GM19240 (cell line): ENCODE measurements around the gene CFAP97.

Source experiments
- DNase-seq: peaks from one replicate; pipeline ENCODE4 v3.0.0; 2011; ENCODE audit warnings: low spot score; ENCODE audit not compliant: insufficient read length

Gene CFAP97

DNA sequence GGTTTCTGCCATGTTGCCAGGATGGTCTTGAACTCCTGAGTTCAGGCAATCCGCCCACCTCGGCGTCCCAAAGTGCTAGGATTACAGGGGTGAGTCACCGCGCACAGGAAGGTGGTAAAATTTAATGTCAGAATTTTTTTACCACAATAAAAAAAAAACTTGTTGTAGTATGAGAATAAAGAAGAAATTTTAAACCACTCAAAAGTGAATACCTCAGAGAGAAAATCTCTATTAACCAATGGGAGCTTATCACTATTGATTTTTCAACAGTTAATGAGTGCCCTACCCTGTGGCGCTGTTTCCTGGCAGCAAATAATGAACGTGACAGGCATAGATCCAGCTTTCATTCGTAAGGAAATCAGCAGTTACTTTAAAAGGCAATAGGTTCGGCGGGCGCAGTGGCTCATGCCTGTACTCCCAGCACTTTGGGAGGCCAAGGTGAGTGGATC lies 93.4 kb downstream of the CFAP97 start:
- DNase-seq: no peak

DNA sequence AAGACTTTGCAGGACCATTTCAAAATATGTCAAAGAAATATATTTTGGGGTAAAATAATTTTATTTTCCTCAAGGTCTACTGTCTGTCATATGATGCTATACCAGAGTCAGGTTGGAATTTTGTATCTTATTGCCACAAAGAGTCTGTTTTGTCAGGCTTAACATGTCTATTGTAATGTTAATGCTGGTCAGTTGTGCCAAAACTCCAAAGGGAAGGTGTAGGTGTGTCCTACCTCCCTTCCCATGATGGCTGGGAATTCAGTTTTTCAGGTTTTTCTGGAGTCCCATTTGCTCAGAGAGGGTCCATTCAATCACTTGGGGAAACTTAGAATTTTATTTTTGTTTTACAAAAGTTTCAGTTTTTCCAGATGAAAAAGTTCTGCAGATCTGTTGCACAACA lies 94.1 kb downstream of the CFAP97 start:
- no peak for DNase-seq
